ENCODE measurements around the gene NINL.

The NINL gene

GRCh38 chr20:25500880-25501351 lies 84.4 kb downstream of the NINL start:
- DNase-seq (ENCODE audit: low spot score), result no peak

- no peak for DNase-seq (ENCODE audit: low spot score)
These were observed 85.4 kb downstream of the NINL start for GRCh38 chr20:25499855-25500434.

GRCh38 chr20:25499031-25499430 lies 86.3 kb downstream of the NINL start:
- DNase-seq (ENCODE audit: low spot score), result no peak

- no peak for DNase-seq (ENCODE audit: low spot score)
These were observed 87.1 kb downstream of the NINL start for GRCh38 chr20:25498280-25498606.

GRCh38 chr20:25497586-25498279 lies 87.6 kb downstream of the NINL start:
- no peak for DNase-seq (ENCODE audit: low spot score)

GRCh38 chr20:25496968-25497401 lies 88.3 kb downstream of the NINL start:
- DNase-seq (ENCODE audit: low spot score), result peak; percentile 62

GRCh38 chr20:25496165-25496967 lies 89.0 kb downstream of the NINL start:
- DNase-seq (ENCODE audit: low spot score), result no peak

GRCh38 chr20:25495189-25495824 lies 90.0 kb downstream of the NINL start:
- DNase-seq (ENCODE audit: low spot score), result no peak

- DNase-seq (ENCODE audit: low spot score), result no peak
These were observed 90.7 kb downstream of the NINL start for GRCh38 chr20:25494506-25495188.

- DNase-seq (ENCODE audit: low spot score), result no peak
These were observed 91.4 kb downstream of the NINL start for GRCh38 chr20:25493748-25494505.

- no peak for DNase-seq (ENCODE audit: low spot score)
These were observed 92.2 kb downstream of the NINL start for GRCh38 chr20:25493137-25493536.

- no peak for DNase-seq (ENCODE audit: low spot score)
These were observed 93.8 kb downstream of the NINL start for GRCh38 chr20:25491446-25492038.

GRCh38 chr20:25490656-25491445 lies 94.5 kb downstream of the NINL start:
- DNase-seq (ENCODE audit: low spot score), result no peak

- no peak for DNase-seq (ENCODE audit: low spot score)
These were observed 96.0 kb downstream of the NINL start for GRCh38 chr20:25489221-25489871.

- no peak for DNase-seq (ENCODE audit: low spot score)
These were observed 97.4 kb downstream of the NINL start for GRCh38 chr20:25487975-25488374.

GRCh38 chr20:25487306-25487705 lies 98.0 kb downstream of the NINL start:
- DNase-seq (ENCODE audit: low spot score), result no peak

GRCh38 chr20:25486377-25486776 lies 99.0 kb downstream of the NINL start:
- DNase-seq (ENCODE audit: low spot score), result no peak

- no peak for DNase-seq (ENCODE audit: low spot score)
These were observed 99.5 kb downstream of the NINL start for GRCh38 chr20:25485872-25486271.

GRCh38 chr20:25484911-25485511 lies 100.3 kb downstream of the NINL start:
- no peak for DNase-seq (ENCODE audit: low spot score)
